A673 (cell line): ENCODE data around the gene GIMAP8.

Source experiments
- EZH2 ChIP-seq: fragments of 200-600 bp; sonication (generic); IDR thresholded peaks from 2 replicates; pipeline ENCODE4 v1.6.1; 2017; ENCODE audit warnings: borderline replicate concordance, low read depth, mild to moderate bottlenecking, mixed read lengths, antibody characterized with exemption, low read length; ENCODE audit not compliant: poor library complexity, severe bottlenecking
- TF ChIP-seq, protein P1 (sequence below): fragments of 300-800, 200-600 bp; sonication (generic); conservative IDR thresholded peaks from 2 replicates; pipeline ENCODE4 v1.5.1; 2017; ENCODE audit warnings: low read depth, mild to moderate bottlenecking, antibody characterized with exemption, low read length, moderate library complexity, mixed read lengths

DNA sequence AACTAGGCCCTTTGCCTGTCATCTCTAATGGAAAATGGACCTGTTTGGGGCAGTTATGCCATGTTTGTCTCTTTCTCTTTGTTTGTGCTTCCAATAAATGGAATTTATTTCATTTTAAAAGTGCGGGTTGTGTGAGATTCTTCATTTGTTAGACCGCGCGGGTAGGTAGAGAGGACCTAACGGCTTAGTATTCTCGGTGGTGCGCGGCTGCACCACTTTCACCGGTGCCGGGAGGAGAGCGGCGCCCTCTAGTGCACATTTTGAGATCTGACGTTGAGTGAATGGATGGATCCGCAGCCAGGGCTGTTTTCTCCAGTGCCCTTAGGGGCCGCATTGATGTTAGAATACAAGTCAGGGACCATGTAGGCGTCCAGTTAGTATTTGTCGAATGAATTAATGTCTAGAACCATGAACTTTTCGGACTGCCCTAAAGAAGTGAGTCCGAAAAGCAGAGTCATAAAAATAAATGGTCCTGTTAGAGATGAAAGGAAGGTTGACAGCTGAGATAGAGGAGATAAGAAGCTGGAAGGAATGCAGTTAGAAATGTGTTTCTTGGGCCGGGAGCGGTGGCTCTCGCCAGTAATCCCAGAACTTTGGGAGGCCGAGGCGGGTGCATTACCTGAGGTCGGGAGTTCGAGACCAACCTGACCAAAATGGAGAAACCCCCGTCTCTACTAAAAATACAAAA lies 29.3 kb upstream of the GIMAP8 start:
- TF ChIP-seq, protein P1, sequence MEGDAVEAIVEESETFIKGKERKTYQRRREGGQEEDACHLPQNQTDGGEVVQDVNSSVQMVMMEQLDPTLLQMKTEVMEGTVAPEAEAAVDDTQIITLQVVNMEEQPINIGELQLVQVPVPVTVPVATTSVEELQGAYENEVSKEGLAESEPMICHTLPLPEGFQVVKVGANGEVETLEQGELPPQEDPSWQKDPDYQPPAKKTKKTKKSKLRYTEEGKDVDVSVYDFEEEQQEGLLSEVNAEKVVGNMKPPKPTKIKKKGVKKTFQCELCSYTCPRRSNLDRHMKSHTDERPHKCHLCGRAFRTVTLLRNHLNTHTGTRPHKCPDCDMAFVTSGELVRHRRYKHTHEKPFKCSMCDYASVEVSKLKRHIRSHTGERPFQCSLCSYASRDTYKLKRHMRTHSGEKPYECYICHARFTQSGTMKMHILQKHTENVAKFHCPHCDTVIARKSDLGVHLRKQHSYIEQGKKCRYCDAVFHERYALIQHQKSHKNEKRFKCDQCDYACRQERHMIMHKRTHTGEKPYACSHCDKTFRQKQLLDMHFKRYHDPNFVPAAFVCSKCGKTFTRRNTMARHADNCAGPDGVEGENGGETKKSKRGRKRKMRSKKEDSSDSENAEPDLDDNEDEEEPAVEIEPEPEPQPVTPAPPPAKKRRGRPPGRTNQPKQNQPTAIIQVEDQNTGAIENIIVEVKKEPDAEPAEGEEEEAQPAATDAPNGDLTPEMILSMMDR, result peak; percentile 96
- TF ChIP-seq EZH2, result no peak
